Liver (tissue), 9 donors: ENCODE measurements around the gene EVI2A. TPM values are rescaled to one million over a fixed set of nuclear protein-coding genes. Genes with fewer than 3 reads are reported as not detected.
A peak's percentile ranks its signal among the peaks of the same experiment; 100 is the strongest.

Source experiments
- DNase-seq: peaks from one replicate; pipeline ENCODE4 v3.0.0-alpha.2; 2017; ENCODE audit warnings: low spot score
- H3K27ac ChIP-seq, 2 donors: one replicate each; pipeline ENCODE4 v1.7.0; 2013; ENCODE audit warnings: inconsistent platforms in 2 of 2, low read length in 2 of 2, control low read depth in 1 of 2, low read depth in 1 of 2, mild to moderate bottlenecking in 1 of 2
- H3K27me3 ChIP-seq, 4 donors: one replicate each; pipeline versions ENCODE4 v1.6.1 to v1.7.0; 2013; ENCODE audit warnings: low read length in 3 of 4, inconsistent platforms in 1 of 4, mild to moderate bottlenecking in 1 of 4, moderate library complexity in 1 of 4; ENCODE audit not compliant: control insufficient read depth in 4 of 4, insufficient read depth in 4 of 4
- H3K36me3 ChIP-seq, 4 donors: one replicate each; pipeline versions ENCODE4 v1.6.1 to v1.7.0; 2013; ENCODE audit warnings: low read length in 3 of 4, mild to moderate bottlenecking in 3 of 4, low read depth in 1 of 4, moderate library complexity in 1 of 4; ENCODE audit not compliant: control insufficient read depth in 4 of 4, insufficient read depth in 3 of 4
- H3K4me1 ChIP-seq, 4 donors: one replicate each; pipeline versions ENCODE4 v1.6.1 to v1.7.0; 2013; ENCODE audit warnings: low read length in 3 of 4, mild to moderate bottlenecking in 3 of 4, moderate library complexity in 1 of 4; ENCODE audit not compliant: control insufficient read depth in 4 of 4, insufficient read depth in 4 of 4
- H3K4me3 ChIP-seq, 3 donors: one replicate each; pipeline versions ENCODE4 v1.6.1 to v1.7.0; 2013; ENCODE audit warnings: low read length in 3 of 3, control low read depth in 1 of 3, low read depth in 1 of 3, mild to moderate bottlenecking in 1 of 3
- H3K9ac ChIP-seq, 2 donors: one replicate each; pipeline ENCODE4 v1.7.0; 2013; ENCODE audit warnings: low read length in 2 of 2, mild to moderate bottlenecking in 2 of 2, moderate library complexity in 2 of 2, control low read depth in 1 of 2, low read depth in 1 of 2
- H3K9me3 ChIP-seq, 4 donors: one replicate each; pipeline versions ENCODE4 v1.6.1 to v1.7.0; 2013; ENCODE audit warnings: low read length in 3 of 4; ENCODE audit not compliant: control insufficient read depth in 4 of 4
- ATF3 ChIP-seq: IDR thresholded peaks from 2 replicates; pipeline ENCODE4 v1.6.1; 2016; ENCODE audit warnings: antibody characterized with exemption
- CTCF ChIP-seq: fragments of 150-350 bp; IDR thresholded peaks from 2 replicates; pipeline ENCODE4 v1.5.1; 2017; ENCODE audit warnings: improper control_type of control experiment, low read depth, low read length; ENCODE audit not compliant: missing input control
- EGR1 ChIP-seq, 2 donors: IDR thresholded peaks; 2 replicates each; pipeline ENCODE4 v1.6.1; 2016 to 2018; ENCODE audit warnings: antibody characterized with exemption in 2 of 2, low read depth in 2 of 2
- FOXA1 ChIP-seq: IDR thresholded peaks from 2 replicates; pipeline ENCODE4 v1.6.1; 2016; ENCODE audit warnings: antibody characterized with exemption
- FOXA2 ChIP-seq: IDR thresholded peaks from 2 replicates; pipeline ENCODE4 v1.6.1; 2016; ENCODE audit warnings: antibody characterized with exemption
- GABPA ChIP-seq, 2 donors: IDR thresholded peaks in 1 of 2; conservative IDR thresholded peaks in 1 of 2; 2 replicates each; pipeline ENCODE4 v1.6.1; 2016; ENCODE audit warnings: antibody characterized with exemption in 2 of 2, mild to moderate bottlenecking in 1 of 2, moderate library complexity in 1 of 2
- HNF4A ChIP-seq, 2 donors: conservative IDR thresholded peaks; 2 replicates each; pipeline ENCODE4 v1.6.1; 2016; ENCODE audit warnings: antibody characterized with exemption in 2 of 2, mild to moderate bottlenecking in 2 of 2
- HNF4G ChIP-seq: IDR thresholded peaks from 2 replicates; pipeline ENCODE4 v1.6.1; 2016; ENCODE audit warnings: antibody characterized with exemption
- JUND ChIP-seq, 2 donors: IDR thresholded peaks; 2 replicates each; pipeline ENCODE4 v1.6.1; 2016; ENCODE audit warnings: antibody characterized with exemption in 2 of 2
- MAX ChIP-seq: IDR thresholded peaks from 2 replicates; pipeline ENCODE4 v1.6.1; 2016; ENCODE audit warnings: antibody characterized with exemption
- NR2F2 ChIP-seq: IDR thresholded peaks from 2 replicates; pipeline ENCODE4 v1.6.1; 2016; ENCODE audit warnings: antibody characterized with exemption
- RAD21 ChIP-seq, 2 donors: IDR thresholded peaks; 2 replicates each; pipeline ENCODE4 v1.6.1; 2016; ENCODE audit warnings: antibody characterized with exemption in 2 of 2, mild to moderate bottlenecking in 2 of 2
- REST ChIP-seq: IDR thresholded peaks from 2 replicates; pipeline ENCODE4 v1.6.1; 2016; ENCODE audit warnings: antibody characterized with exemption, mild to moderate bottlenecking
- RXRA ChIP-seq, 2 donors: IDR thresholded peaks; 2 replicates each; pipeline ENCODE4 v1.6.1; 2017 to 2018; ENCODE audit warnings: antibody characterized with exemption in 2 of 2, mild to moderate bottlenecking in 1 of 2
- SP1 ChIP-seq: IDR thresholded peaks from 2 replicates; pipeline ENCODE4 v1.6.1; 2018; ENCODE audit warnings: antibody characterized with exemption, mild to moderate bottlenecking
- TAF1 ChIP-seq: conservative IDR thresholded peaks from 2 replicates; pipeline ENCODE4 v1.6.1; 2016; ENCODE audit warnings: antibody characterized with exemption, mild to moderate bottlenecking
- YY1 ChIP-seq: IDR thresholded peaks from 2 replicates; pipeline ENCODE4 v1.6.1; 2016; ENCODE audit warnings: antibody characterized with exemption, mild to moderate bottlenecking
- ZBTB33 ChIP-seq: IDR thresholded peaks from 2 replicates; pipeline ENCODE4 v1.6.1; 2016; ENCODE audit warnings: antibody characterized with exemption
- WGBS: extraction: QIAGEN DNeasy Blood & Tissue Kit; methylation state at CpG from one replicate; pipeline ENCODE4 v1.1.7; 2013; 5-methylcytosine and 5-hydroxymethylcytosine counted together
- polyA plus RNA-seq, 2 donors: library from polyadenylated mRNA; stranded (reverse) in 1 of 2; unstranded in 1 of 2; fragments of 200-250 nt in 1 of 2; fragments of >200 nt in 1 of 2; fragmentation: Nextera tagmentation in 1 of 2; extraction: Ambion mirVana in 1 of 2; gene quantifications; one replicate each; pipeline versions ENCODE4 v1.2.1 to v1.2.3, GENCODE V29; 2013 to 2015
- total RNA-seq, 2 donors: library from RNA; depleted of rRNA; stranded (reverse); fragments of >200 nt; gene quantifications; one replicate each; pipeline ENCODE4 v1.2.3, GENCODE V29; 2014
- donor health status: healthy.
- donor health status: healthy.
- donor health status: healthy.
- donor health status: healthy.
- donor health status: healthy.

EVI2A gene
- total and polyA plus RNA-seq, 4 donors, result 1.1 to 2.8 (median 2.0) TPM

- TF ChIP-seq SP1, result no peak
Observed at GRCh38 chr17:31323551-31323950, 2.1 kb upstream of the EVI2A start (continued).

GRCh38 chr17:31321966-31322365 is 544 bp upstream of the EVI2A start:
- Histone ChIP-seq H3K36me3 (peaks cover 0 to 5% (median 2%) of the 10 kb centered on the region in 4 donors), H3K9me3 (no peaks in the 10 kb centered on the region), H3K27ac (peak overlapping the region in 1 of 2 donors; percentile 19), H3K27me3 (no peaks in the 10 kb centered on the region), H3K4me3 (no peak overlapping the region), H3K9ac (no peak overlapping the region), H3K4me1 (no peaks in the 10 kb centered on the region)
- WGBS, result 86% methylated on average over 4 of the region's 4 CpGs
- TF ChIP-seq ATF3, result no peak
- no peak for TF ChIP-seq HNF4A (conservative IDR thresholded peaks at IDR 0.05)
- TF ChIP-seq RXRA (IDR thresholded peaks at IDR 0.05), result no peak
- no peak for TF ChIP-seq SP1
- TF ChIP-seq GABPA (IDR thresholded peaks at IDR 0.05 in 1 of 2, conservative IDR thresholded peaks at IDR 0.05 in 1 of 2), result no peak
- no peak for TF ChIP-seq CTCF
- TF ChIP-seq FOXA2, result no peak
- TF ChIP-seq JUND (IDR thresholded peaks at IDR 0.05), result no peak
- TF ChIP-seq MAX, result no peak
- TF ChIP-seq EGR1 (IDR thresholded peaks at IDR 0.05; ENCODE audit: low read depth in 2 of 2), result no peak
- TF ChIP-seq REST, result no peak
- DNase-seq, result no peak

- Histone ChIP-seq H3K27ac (peak overlapping the region in 1 of 2 donors; percentile 59), H3K4me1 (no peaks in the 10 kb centered on the region), H3K9ac (peak overlapping the region; percentile 38 to 76), H3K27me3 (no peaks in the 10 kb centered on the region), H3K36me3 (peaks cover 0 to 1% (median 0%) of the 10 kb centered on the region in 4 donors), H3K9me3 (no peaks in the 10 kb centered on the region), H3K4me3 (peak overlapping the region in 1 of 3 donors; percentile 25)
- TF ChIP-seq TAF1 (no peak), MAX (no peak), RAD21 (IDR thresholded peaks at IDR 0.05) (no peak), JUND (IDR thresholded peaks at IDR 0.05) (no peak), EGR1 (IDR thresholded peaks at IDR 0.05; ENCODE audit: low read depth in 2 of 2) (no peak), FOXA1 (no peak), RXRA (IDR thresholded peaks at IDR 0.05) (no peak), YY1 (no peak), ATF3 (no peak), NR2F2 (no peak), HNF4G (no peak), ZBTB33 (no peak)
- DNase-seq, result no peak
- WGBS, result 72% methylated on average over 1 of the region's 1 CpG
Observed at GRCh38 chr17:31320791-31321190, 631 bp downstream of the EVI2A start.
